Lower leg skin (tissue), 3 donors: ENCODE results near the gene DIS3L2.

Experiments
- POLR2A ChIP-seq, 2 donors: fragments of 450-650 bp; IDR thresholded peaks; one replicate each; pipeline ENCODE4 v1.6.1; 2016 to 2017; ENCODE audit warnings: antibody characterized with exemption in 2 of 2, mild to moderate bottlenecking in 1 of 2, moderate library complexity in 1 of 2
- TF ChIP-seq, protein P1 (sequence below), 3 donors: fragments of 450-650 bp; IDR thresholded peaks; one replicate each; pipeline ENCODE4 v1.5.1; 2016; ENCODE audit warnings: antibody characterized with exemption in 3 of 3, mild to moderate bottlenecking in 3 of 3, moderate library complexity in 2 of 3

DNA sequence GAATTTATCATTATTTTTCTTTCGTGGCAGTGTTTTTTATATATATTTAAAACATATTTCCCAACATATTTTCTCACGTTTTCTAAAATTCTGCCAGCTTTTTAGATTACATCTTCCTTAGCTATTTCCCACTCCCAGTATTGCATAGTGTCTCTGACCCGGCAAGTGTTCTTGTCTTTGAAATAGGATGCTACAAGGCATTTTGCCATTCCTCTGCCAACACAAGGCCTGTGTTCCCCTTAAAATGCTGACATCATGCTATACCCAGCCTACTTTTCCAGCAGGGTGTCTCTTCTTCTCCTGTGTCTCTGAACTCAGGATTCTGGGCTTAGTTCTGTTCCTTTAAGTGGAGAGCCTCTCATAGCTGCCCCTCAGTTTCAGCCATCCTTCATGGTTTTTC lies 115.2 kb downstream of the DIS3L2 start:
- TF ChIP-seq, protein P1, sequence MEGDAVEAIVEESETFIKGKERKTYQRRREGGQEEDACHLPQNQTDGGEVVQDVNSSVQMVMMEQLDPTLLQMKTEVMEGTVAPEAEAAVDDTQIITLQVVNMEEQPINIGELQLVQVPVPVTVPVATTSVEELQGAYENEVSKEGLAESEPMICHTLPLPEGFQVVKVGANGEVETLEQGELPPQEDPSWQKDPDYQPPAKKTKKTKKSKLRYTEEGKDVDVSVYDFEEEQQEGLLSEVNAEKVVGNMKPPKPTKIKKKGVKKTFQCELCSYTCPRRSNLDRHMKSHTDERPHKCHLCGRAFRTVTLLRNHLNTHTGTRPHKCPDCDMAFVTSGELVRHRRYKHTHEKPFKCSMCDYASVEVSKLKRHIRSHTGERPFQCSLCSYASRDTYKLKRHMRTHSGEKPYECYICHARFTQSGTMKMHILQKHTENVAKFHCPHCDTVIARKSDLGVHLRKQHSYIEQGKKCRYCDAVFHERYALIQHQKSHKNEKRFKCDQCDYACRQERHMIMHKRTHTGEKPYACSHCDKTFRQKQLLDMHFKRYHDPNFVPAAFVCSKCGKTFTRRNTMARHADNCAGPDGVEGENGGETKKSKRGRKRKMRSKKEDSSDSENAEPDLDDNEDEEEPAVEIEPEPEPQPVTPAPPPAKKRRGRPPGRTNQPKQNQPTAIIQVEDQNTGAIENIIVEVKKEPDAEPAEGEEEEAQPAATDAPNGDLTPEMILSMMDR (IDR thresholded peaks at IDR 0.05), result no peak
- no peak for TF ChIP-seq POLR2A (IDR thresholded peaks at IDR 0.05)
